B cell (primary cell): ENCODE data around the gene MAP6. TPM values are rescaled to one million over a fixed set of nuclear protein-coding genes. Genes with fewer than 3 reads are reported as not detected.

ENCODE experiments used
- ATAC-seq: fragments of 200-7000 bp; cut with Tn5 transposase; one replicate; pipeline ENCODE4 v1.10.0; 2021; ENCODE audit warnings: low read depth, mild to moderate bottlenecking, moderate number of reproducible peaks, moderate library complexity
- CTCF ChIA-PET: fragments of 350-600 bp; sonication (Branson Sonifier 250); formaldehyde crosslinking; loops from one replicate; lab custom pipeline; 2021; ENCODE audit warnings: antibody characterized with exemption, inconsistent platforms; lab: Charles Lee
- POLR2A ChIA-PET: fragments of 350-600 bp; sonication (Branson Sonifier 250); formaldehyde crosslinking; loops from one replicate; lab custom pipeline; 2021; ENCODE audit warnings: antibody characterized with exemption; lab: Charles Lee
- DNase-seq: peaks from one replicate; pipeline ENCODE4 v3.0.0; 2013
- H2AFZ ChIP-seq: 2 replicates; pipeline ENCODE4 v1.6.1; 2012; ENCODE audit warnings: mild to moderate bottlenecking, low read depth, low read length; ENCODE audit not compliant: insufficient read depth, poor library complexity, severe bottlenecking
- H3K27ac ChIP-seq, 2 donors: 1 replicate in 1 of 2; 2 replicates in 1 of 2; pipeline ENCODE4 v1.5.1; 2012 to 2013; ENCODE audit warnings: low read length in 2 of 2, mild to moderate bottlenecking in 2 of 2, moderate library complexity in 1 of 2
- H3K27me3 ChIP-seq, 4 experiments: fragments of 200-600 bp in 1 of 4; sonication (generic) in 1 of 4; replicated peaks in 1 of 4; 1 replicate in 2 of 4; 2 replicates in 2 of 4; pipeline versions ENCODE4 v1.6.1 to v1.7.0; 2013 to 2016; ENCODE audit warnings: low read length in 3 of 4, mild to moderate bottlenecking in 2 of 4, mixed read lengths in 1 of 4, moderate library complexity in 1 of 4; ENCODE audit not compliant: insufficient read depth in 4 of 4, control insufficient read depth in 3 of 4; ENCODE audit errors: control extremely low read depth in 1 of 4
- H3K36me3 ChIP-seq, 2 experiments: replicated peaks in 1 of 2; 1 replicate in 1 of 2; 2 replicates in 1 of 2; pipeline versions ENCODE4 v1.6.1 to v1.7.1; 2013; ENCODE audit warnings: low read length in 1 of 2; ENCODE audit not compliant: insufficient read depth in 2 of 2, control insufficient read depth in 1 of 2; ENCODE audit errors: control extremely low read depth in 1 of 2, extremely low read depth in 1 of 2
- H3K4me1 ChIP-seq, 2 donors: fragments of 200-600 bp in 1 of 2; sonication (generic) in 1 of 2; 1 replicate in 1 of 2; 2 replicates in 1 of 2; pipeline versions ENCODE4 v1.5.1 to v1.6.1; 2013 to 2017; ENCODE audit warnings: low read length in 2 of 2; ENCODE audit not compliant: control insufficient read depth in 2 of 2, insufficient read depth in 2 of 2
- H3K4me2 ChIP-seq: replicated peaks from 2 replicates; pipeline ENCODE3; 2012; ENCODE audit warnings: mild to moderate bottlenecking, low read depth, low read length; ENCODE audit not compliant: poor library complexity, severe bottlenecking
- H3K4me3 ChIP-seq, 5 experiments: fragments of 200-600 bp in 1 of 5; sonication (generic) in 1 of 5; 1 replicate in 3 of 5; 2 replicates in 2 of 5; pipeline versions ENCODE4 v1.5.1 to v1.7.0; 2011 to 2016; ENCODE audit warnings: low read length in 4 of 5, mild to moderate bottlenecking in 4 of 5, low read depth in 2 of 5, control low read depth in 1 of 5, moderate library complexity in 1 of 5; ENCODE audit not compliant: insufficient read depth in 1 of 5; ENCODE audit errors: control extremely low read depth in 1 of 5, extremely low read depth in 1 of 5
- H3K79me2 ChIP-seq: fragments of 200-600 bp; sonication (generic); one replicate; pipeline ENCODE4 v1.6.0; 2016; ENCODE audit warnings: low read length; ENCODE audit not compliant: control insufficient read depth, insufficient read depth
- H3K9ac ChIP-seq: fragments of 200-600 bp; sonication (generic); 2 replicates; pipeline ENCODE4 v1.6.1; 2017; ENCODE audit warnings: mild to moderate bottlenecking, low read length, moderate library complexity
- H3K9me3 ChIP-seq, 3 donors: one replicate each; pipeline versions ENCODE4 v1.6.1 to v1.7.1; 2013; ENCODE audit warnings: low read length in 2 of 3; ENCODE audit not compliant: control insufficient read depth in 2 of 3, insufficient read depth in 1 of 3; ENCODE audit errors: control extremely low read depth in 1 of 3
- H4K20me1 ChIP-seq: 2 replicates; pipeline ENCODE4 v1.6.0; 2012; ENCODE audit warnings: mild to moderate bottlenecking, low read length; ENCODE audit not compliant: insufficient read depth, control insufficient read depth, poor library complexity, severe bottlenecking
- H3K27ac Mint-ChIP-seq: one replicate; pipeline ENCODE4 v1.8.0; 2021; ENCODE audit warnings: mixed read lengths
- H3K27me3 Mint-ChIP-seq: one replicate; pipeline ENCODE4 v1.8.0; 2021; ENCODE audit warnings: mixed read lengths
- H3K4me1 Mint-ChIP-seq: one replicate; pipeline ENCODE4 v1.8.0; 2021; ENCODE audit warnings: mixed read lengths
- H3K4me3 Mint-ChIP-seq: one replicate; pipeline ENCODE4 v1.8.0; 2021; ENCODE audit warnings: mixed read lengths
- H3K9me3 Mint-ChIP-seq: one replicate; pipeline ENCODE4 v1.8.0; 2022; ENCODE audit warnings: mixed read lengths; ENCODE audit not compliant: insufficient read depth
- CTCF ChIP-seq: fragments of 200-600 bp; IDR thresholded peaks from one replicate; pipeline ENCODE4 v1.8.0; 2022; ENCODE audit warnings: antibody characterized with exemption, mild to moderate bottlenecking
- EZH2 ChIP-seq: IDR thresholded peaks from 2 replicates; pipeline ENCODE4 v1.6.1; 2012; ENCODE audit warnings: borderline replicate concordance, low read depth, mild to moderate bottlenecking, moderate library complexity, low read length; ENCODE audit not compliant: insufficient read depth, poor library complexity, severe bottlenecking
- WGBS: methylation state at CpG from one replicate; pipeline ENCODE4 v1.1.5; 2013; ENCODE audit warnings: missing lambda C conversion rate; ENCODE audit not compliant: insufficient coverage; 5-methylcytosine and 5-hydroxymethylcytosine counted together
- intact Hi-C: fragments of 100-400 bp; cut with micrococcal nuclease; formaldehyde crosslinking; loops from one replicate; pipeline ENCODE4 v1.10.0; 2022
- polyA plus RNA-seq: library from polyadenylated mRNA; depleted of rRNA; stranded (reverse); fragments of >200 nt; gene quantifications from 2 replicates; pipeline ENCODE4 v1.2.3, GENCODE V29; 2012
- total RNA-seq, 2 donors: library from RNA; stranded (reverse); fragments of 120-200 nt in 1 of 2; gene quantifications; 1 replicate in 1 of 2; 2 replicates in 1 of 2; pipeline versions ENCODE4 v1.2.3 to v1.2.4, GENCODE V29; 2013 to 2022

The MAP6 gene
- total and polyA plus RNA-seq, 2 donors (not counting 1 experiment from before 2014, with no cell fraction given): 0.54 to 0.57 TPM

DNA sequence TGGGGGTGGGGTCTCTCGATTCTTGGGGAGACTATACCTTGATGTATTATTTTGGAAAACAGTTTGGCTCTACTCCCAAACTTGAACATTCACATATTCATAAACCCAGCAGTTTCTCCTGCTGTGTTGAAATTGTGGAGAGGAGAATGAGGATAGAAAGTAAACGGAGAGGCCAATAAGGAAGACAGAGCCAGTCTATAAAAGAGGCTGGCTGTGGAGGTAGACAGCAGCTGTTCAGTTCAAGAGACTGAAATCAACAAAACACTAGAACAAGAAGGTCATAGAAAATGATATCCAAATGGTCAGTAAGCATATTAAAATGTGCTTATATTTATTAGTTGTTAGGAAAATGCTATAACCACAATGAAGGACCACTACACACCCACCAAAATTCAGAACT, 46.9 kb upstream of the MAP6 start:
- Mint-ChIP-seq H3K27ac (no peak overlapping the region), H3K4me3 (no peak overlapping the region), H3K27me3 (peaks cover 15% of the 10 kb centered on the region), H3K4me1 (no peaks in the 10 kb centered on the region), H3K9me3 (no peaks in the 10 kb centered on the region)
- H3K4me2 ChIP-seq: no peak overlapping the region
- TF ChIP-seq CTCF (no peak), EZH2 (no peak)
- H3K4me3 ChIP-seq: no peak overlapping the region
- CTCF ChIA-PET: interaction anchor here (1.9 kb wide), 2 partner anchors 7 to 10 kb away, joined by 7 to 9 read pairs; no protein-coding TSS in a partner anchor
- H3K36me3 ChIP-seq: no peaks in the 10 kb centered on the region
- POLR2A ChIA-PET: no interaction called here
- no peak overlapping the region for H3K27ac ChIP-seq
- no peaks in the 10 kb centered on the region for H3K79me2 ChIP-seq
- no peaks in the 10 kb centered on the region for H3K4me1 ChIP-seq
- H2AFZ ChIP-seq: no peak overlapping the region
- intact Hi-C loops: no loop called here
- no peaks in the 10 kb centered on the region for H4K20me1 ChIP-seq
- ATAC-seq (no peak), DNase-seq (no peak)
- WGBS: no CpG with 5 or more reads among the region's 2 CpGs
- no peaks in the 10 kb centered on the region for H3K9me3 ChIP-seq
- H3K27me3 ChIP-seq: peaks cover 0 to 13% (median 0%) of the 10 kb centered on the region in 4 experiments
- no peak overlapping the region for H3K9ac ChIP-seq

DNA sequence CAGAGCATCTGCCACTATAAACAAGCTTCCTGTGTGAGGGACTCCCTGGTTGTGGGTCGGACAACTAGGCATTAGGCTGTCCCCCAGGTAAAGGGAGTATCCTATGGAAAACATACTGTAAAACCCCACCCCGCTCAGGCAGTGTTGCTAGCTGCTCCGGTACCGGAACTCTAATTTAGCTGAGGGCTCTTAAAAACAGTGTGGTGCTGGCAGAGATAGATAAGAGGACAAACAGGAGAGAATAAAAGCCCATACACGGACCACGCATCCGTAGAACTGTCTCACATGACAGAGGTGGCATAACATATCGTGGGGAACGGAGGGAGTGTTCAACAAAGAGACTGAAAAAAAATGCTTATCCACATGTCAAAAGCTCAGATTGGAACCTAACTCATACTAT, 45.4 kb upstream of the MAP6 start:
- 88% methylated on average over 3 of the region's 9 CpGs for WGBS
- TF ChIP-seq EZH2: no peak
- no peak for TF ChIP-seq CTCF
- Histone ChIP-seq H3K27me3 (peaks cover 0 to 13% (median 0%) of the 10 kb centered on the region in 4 experiments), H3K79me2 (no peaks in the 10 kb centered on the region), H3K36me3 (no peaks in the 10 kb centered on the region), H4K20me1 (no peaks in the 10 kb centered on the region), H3K9ac (no peak overlapping the region), H3K4me1 (no peaks in the 10 kb centered on the region), H3K4me2 (no peak overlapping the region), H3K9me3 (no peaks in the 10 kb centered on the region), H2AFZ (no peak overlapping the region), H3K27ac (no peak overlapping the region), H3K4me3 (no peak overlapping the region)
- DNase-seq: no peak
- Mint-ChIP-seq H3K27me3 (peaks cover 18% of the 10 kb centered on the region), H3K9me3 (no peaks in the 10 kb centered on the region), H3K27ac (no peak overlapping the region), H3K4me3 (no peak overlapping the region), H3K4me1 (no peaks in the 10 kb centered on the region)
- ChIA-PET POLR2A (no interaction called here), CTCF (interaction anchor here (1.9 kb wide), 2 partner anchors 8 to 9 kb away, joined by 7 to 9 read pairs; no protein-coding TSS in a partner anchor)
- ATAC-seq: no peak
- intact Hi-C loops: no loop called here
